ES-I3 (cell line): ENCODE data around the gene BTG4.
A peak's percentile ranks its signal among the peaks of the same experiment; 100 is the strongest.

Source experiments
- H3K36me3 ChIP-seq: 2 replicates; pipeline ENCODE4 v1.6.1; 2013; ENCODE audit warnings: mild to moderate bottlenecking, low read length, control low read depth, moderate library complexity; ENCODE audit not compliant: insufficient read depth
- H3K4me1 ChIP-seq: 2 replicates; pipeline ENCODE4 v1.6.1; 2013; ENCODE audit warnings: mild to moderate bottlenecking, control low read depth, low read length; ENCODE audit not compliant: insufficient read depth
- H3K9ac ChIP-seq: 2 replicates; pipeline ENCODE4 v1.6.1; 2013; ENCODE audit warnings: low read depth, mild to moderate bottlenecking, low read length, moderate library complexity
- H3K9me3 ChIP-seq: 2 replicates; pipeline ENCODE4 v1.6.1; 2013; ENCODE audit warnings: mild to moderate bottlenecking, low read length, moderate library complexity; ENCODE audit not compliant: control insufficient read depth, insufficient read depth

BTG4 gene

DNA sequence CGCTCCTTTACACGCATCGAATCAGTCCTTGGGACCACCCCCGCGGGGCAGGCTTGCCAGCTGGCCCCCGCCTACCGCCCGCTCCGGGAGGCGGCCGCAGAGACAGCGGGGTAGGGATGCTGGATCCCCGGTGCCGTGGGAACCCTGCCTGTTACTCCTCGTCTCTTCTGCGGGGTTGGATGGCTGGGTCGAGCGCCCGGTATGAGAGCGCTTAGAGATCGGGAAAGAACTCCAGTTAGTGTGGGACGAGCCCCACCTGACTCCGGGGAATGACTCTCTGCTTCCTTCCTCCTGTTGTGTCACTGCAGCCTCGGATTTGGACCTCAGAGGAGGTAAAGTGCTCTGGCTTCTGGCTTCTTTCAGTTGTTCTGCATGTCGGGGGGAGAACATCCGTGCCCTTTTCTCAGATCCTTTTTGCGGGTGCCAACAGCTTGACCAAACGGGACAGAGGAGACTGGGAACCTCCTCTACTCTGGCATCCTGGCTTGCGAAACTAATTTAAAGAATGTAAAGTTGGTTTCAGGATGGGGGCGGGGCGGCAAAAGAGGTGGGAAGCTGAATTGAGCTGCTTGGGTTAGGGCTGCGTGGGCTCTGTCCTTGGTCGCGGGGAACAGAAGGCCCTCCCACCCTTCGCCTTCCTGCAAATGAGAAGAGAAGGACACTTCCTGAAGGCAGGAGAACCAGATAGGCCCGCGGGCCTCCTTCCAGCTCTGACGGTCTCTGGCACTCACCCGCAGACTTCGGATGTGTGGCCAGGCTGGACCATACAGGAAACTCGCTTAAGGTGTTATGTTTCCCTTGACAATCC lies 29.3 kb upstream of the BTG4 start:
- Histone ChIP-seq H3K9ac (peak overlapping the region; percentile 68; the same call in 1 of the 2 replicates), H3K4me1 (peaks cover 9% of the 10 kb centered on the region), H3K9me3 (no peaks in the 10 kb centered on the region), H3K36me3 (no peaks in the 10 kb centered on the region)

DNA sequence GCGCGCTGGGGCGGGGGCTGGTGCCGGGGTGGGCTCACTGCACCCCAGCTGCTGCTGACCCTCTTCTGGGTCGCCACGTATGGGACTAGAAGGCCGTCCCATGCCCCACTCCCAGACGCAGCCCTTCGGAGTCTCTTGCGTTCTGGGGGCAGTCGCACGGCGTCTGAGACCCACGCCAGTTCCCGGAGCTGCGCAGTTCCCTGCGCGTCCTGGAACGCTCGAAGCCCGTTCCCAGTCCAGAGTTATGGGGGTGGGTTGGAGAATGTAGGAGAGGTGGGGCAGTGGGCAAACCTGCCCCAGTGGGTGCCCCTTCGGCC lies 28.7 kb upstream of the BTG4 start:
- Histone ChIP-seq H3K36me3 (no peaks in the 10 kb centered on the region), H3K9me3 (no peaks in the 10 kb centered on the region), H3K9ac (peak overlapping the region; percentile 68; the same call in 1 of the 2 replicates), H3K4me1 (peaks cover 9% of the 10 kb centered on the region)

DNA sequence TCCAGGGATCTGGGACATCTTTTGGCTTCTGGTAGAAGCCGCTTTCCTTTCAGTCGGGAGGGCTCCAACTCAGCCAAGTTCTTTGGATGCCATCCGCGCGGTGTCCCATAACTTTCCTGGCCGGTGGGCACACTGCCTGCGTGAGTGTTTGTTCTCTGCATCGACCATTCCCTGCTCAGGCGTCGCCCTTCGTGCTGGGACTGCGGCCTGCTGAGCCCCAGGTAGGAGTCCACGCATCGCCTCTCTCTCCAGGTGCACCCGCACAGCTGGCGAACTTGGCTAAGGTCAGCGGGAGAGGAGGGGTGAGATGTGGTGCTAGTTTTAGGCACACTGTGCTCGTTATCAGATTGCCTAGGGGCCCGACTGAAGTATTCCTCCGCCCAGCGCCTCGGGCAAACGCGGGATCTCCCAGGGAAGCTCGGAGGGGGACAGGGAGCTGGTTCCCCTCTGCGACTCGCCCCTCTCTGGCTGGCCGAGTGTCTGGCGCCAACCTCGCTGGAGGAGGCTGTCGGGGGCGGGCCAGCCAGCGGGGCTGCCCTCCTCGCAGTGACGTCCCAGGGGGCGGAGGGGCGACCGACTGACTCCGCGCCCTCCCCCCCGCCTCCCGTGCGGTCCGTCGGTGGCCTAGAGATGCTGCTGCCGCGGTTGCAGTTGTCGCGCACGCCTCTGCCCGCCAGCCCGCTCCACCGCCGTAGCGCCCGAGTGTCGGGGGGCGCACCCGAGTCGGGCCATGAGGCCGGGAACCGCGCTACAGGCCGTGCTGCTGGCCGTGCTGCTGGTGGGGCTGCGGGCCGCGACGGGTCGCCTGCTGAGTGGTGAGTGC lies 28.1 kb upstream of the BTG4 start, which contains the start of gene LAYN:
LAYN (plus strand) TSS at position 607 of the 823 bp plus-strand sequence; CDS start at position 731, 124 bp downstream.
- peak within 1 kb of the TSS; percentile 68; the same call in 1 of the 2 replicates for H3K9ac ChIP-seq

DNA sequence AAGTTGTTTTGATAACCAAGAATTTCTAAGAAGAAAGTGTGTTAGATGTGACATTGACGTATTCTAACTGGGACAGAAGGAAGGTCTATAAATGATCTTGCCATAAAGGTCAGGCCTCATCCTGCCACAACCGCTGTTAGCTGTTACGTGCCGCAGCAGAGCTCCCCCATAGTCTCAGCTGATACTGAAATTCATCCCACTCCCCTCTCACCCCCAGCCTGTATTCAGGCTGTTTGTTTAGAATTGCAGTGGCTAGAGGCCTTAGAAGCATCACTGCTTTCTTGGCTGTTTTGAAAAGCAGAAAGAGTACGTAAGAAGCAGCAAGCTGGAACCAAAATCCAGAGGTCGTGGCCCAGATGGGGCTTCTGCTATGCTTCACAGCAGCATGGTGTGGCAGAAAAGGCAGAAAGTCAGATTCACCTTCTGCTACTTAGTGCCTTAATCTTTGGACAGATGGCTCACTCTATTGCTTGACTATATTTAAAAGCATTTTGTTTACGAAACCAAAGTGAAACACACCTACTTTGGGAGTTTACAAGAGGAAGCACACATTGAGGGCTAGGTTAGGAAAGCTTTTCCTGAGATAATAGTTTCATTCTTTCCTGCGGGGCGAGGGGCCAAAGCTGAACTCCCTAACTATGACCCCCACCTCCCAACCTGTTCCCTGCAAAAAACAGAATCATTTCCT lies 27.4 kb upstream of the BTG4 start:
- Histone ChIP-seq H3K9ac (peak overlapping the region; percentile 68; the same call in 1 of the 2 replicates), H3K4me1 (peaks cover 9% of the 10 kb centered on the region), H3K36me3 (no peaks in the 10 kb centered on the region), H3K9me3 (no peaks in the 10 kb centered on the region)

More for the DNA sequence above, 28.1 kb upstream of the BTG4 start, which contains the start of gene LAYN:
- H3K9me3 ChIP-seq, result no peaks in the 10 kb centered on the region
- no peaks in the 10 kb centered on the region for H3K36me3 ChIP-seq
- H3K4me1 ChIP-seq, result peaks cover 9% of the 10 kb centered on the region

DNA sequence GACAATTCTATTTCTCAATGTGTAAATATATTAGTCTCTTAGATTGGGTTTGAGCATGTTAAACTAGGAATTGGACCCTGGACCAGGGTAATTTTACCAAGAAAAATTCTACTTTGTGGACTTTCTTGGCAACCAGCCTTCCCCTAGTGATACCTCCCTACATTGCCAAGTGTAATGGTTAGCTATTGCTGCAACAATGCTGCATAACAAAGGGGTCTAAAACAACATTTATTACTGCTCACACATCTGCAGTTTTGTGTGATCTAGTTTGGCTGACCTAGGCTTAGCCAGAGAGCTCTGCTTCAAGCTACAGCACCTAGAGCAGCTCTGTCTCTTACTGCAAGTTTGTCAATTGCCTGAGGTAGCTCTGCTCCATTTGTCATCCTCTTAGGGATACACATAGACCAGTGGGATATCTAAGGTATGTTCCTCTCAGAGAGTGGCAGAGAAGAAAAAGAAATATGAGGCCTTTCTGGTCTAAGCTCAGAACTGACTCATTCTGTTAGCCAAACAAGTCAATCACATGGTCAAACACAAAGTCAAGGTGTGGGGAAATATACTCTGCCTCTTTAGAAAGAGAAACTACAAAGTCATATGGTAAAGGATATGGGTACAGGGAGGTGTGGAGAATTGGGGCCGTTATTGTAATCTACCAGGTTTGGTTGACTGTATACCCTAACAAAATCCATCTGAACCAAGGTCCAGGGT lies 26.4 kb upstream of the BTG4 start:
- Histone ChIP-seq H3K36me3 (no peaks in the 10 kb centered on the region), H3K9ac (no peak overlapping the region), H3K4me1 (peaks cover 9% of the 10 kb centered on the region), H3K9me3 (no peaks in the 10 kb centered on the region)

DNA sequence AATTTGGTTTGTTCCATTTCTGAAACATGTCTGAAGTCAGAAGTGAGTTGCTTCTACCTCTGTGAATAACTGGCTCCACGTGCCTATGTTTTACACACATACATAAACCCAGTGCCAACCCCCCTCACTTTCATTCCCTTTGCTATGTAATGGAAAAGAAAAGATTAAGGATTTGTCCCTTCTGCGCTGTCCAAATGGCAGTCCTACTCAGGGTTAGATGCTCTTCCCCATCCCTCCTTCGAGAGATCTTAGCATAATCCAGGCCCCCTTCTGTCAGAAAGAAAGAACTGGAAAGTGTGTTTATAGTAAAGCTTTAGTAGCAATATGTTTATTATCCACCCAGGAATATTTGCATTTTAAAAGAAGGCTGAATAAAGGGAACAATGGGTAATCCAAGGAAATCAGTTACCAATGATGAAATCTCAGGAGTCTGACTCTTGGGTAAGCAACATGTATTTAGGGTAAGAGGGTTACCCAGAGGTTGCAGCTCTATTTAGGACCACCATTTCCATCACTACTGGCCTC lies 25.2 kb upstream of the BTG4 start:
- Histone ChIP-seq H3K4me1 (peaks cover 9% of the 10 kb centered on the region), H3K36me3 (no peaks in the 10 kb centered on the region), H3K9me3 (no peaks in the 10 kb centered on the region), H3K9ac (no peak overlapping the region)

DNA sequence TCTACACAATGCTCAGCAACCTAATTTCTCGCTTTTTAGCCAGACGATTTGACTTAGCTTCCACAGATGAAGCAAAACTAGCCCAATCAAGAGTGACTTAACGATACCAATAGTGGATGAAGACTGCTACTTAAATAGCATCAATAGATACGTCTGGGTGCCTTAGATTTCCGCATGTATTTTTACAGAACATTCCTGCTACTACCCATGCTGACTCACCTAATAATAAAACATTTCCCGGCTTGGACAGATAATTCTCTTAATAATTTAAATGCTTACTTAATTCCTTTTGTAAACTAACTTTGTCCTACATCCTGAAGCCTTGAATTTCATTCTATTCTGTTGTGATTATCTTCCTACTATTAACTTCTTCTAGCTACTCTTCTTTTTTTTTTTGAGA lies 23.1 kb upstream of the BTG4 start:
- Histone ChIP-seq H3K9ac (no peak overlapping the region), H3K36me3 (no peaks in the 10 kb centered on the region), H3K9me3 (no peaks in the 10 kb centered on the region), H3K4me1 (peaks cover 13% of the 10 kb centered on the region)

DNA sequence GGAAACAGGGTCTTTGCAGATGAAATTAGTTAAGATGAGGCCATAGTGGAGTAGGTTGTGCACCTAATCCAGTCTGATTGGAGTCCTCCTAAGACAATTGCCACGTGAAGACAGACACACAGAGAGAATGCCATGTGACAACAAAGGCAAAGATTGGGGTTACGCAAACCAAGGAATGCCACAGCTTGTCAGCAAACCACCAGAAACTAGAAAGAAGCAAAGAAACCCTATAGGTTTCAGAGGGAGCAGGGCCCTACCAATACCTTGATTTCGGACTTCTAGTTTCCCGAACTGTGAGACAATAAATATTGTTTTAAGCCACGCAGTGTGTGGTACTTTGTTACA lies 20.2 kb upstream of the BTG4 start:
- Histone ChIP-seq H3K4me1 (peaks cover 10% of the 10 kb centered on the region), H3K9ac (no peak overlapping the region), H3K36me3 (no peaks in the 10 kb centered on the region), H3K9me3 (no peaks in the 10 kb centered on the region)

DNA sequence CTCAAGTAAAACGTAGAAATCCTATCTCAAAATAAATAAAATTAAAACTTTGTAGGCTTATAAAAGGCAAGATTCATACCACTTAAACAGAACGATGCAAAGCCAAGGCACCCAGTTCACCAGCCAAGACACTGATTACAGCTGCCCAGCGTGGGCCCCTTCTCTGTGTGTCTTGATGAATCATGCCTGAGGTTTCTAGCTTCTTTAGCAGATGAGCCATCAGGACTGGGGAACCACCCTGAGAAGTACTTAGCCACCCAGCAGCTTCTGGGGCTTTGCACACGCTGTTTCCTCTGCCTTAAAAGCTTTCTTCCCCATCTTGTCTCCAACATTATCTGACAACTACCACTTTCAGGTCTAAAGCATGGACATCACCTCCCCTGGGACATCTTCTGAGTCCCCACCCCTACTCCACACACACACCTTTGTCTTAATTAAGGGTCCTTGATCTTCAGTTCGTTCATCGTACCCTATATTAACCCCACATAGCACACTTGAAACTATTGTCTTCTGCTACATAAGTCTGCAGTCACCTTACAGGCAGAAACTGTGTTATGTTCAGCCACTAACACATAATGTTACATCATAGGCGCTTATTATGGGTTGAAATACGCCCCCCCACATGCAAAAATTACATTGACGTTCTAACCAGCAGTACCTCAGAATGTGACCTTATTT lies 19.6 kb upstream of the BTG4 start:
- no peak overlapping the region for H3K9ac ChIP-seq
- no peaks in the 10 kb centered on the region for H3K9me3 ChIP-seq
- H3K4me1 ChIP-seq, result peaks cover 10% of the 10 kb centered on the region
- no peaks in the 10 kb centered on the region for H3K36me3 ChIP-seq

DNA sequence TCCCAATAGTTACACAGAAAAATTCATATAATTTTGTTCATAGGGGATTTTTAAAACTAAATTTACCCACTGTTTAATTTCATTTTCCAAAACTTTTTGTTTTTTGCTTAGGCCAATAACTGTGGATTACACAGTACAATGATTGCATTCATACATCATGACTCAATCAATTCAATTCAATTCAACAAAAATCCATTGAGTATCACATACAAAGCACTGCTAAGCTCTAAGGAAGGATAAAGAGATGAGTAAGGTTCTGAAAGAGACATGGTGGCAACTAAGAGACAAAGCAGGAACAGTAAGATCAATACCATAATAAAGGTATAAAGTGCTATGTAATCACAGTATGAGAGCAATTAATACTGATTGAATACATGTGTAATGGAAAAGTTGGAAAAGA lies 18.9 kb upstream of the BTG4 start:
- H3K4me1 ChIP-seq, result peaks cover 10% of the 10 kb centered on the region
- no peak overlapping the region for H3K9ac ChIP-seq
- H3K9me3 ChIP-seq, result no peaks in the 10 kb centered on the region
- H3K36me3 ChIP-seq, result no peaks in the 10 kb centered on the region

DNA sequence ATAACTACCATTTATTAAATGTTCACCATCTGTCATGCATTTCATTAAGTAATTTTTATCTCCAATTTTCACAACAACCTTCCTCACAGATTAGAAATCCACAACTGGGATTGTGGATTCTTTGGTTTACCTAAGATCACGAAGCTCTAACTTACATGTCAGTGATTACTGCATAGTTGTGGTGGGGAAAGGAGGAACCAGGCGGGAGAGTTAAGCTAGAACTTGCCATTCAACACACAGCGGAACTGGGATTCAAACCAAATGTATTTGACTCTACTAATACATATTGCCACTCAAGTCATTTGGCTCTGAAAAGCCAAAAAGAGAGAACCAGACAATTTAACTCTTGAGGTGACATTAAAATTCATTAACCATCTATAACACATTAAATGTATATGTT lies 17.9 kb upstream of the BTG4 start:
- H3K4me1 ChIP-seq, result peaks cover 10% of the 10 kb centered on the region
- no peaks in the 10 kb centered on the region for H3K9me3 ChIP-seq
- no peak overlapping the region for H3K9ac ChIP-seq
- H3K36me3 ChIP-seq, result no peaks in the 10 kb centered on the region

DNA sequence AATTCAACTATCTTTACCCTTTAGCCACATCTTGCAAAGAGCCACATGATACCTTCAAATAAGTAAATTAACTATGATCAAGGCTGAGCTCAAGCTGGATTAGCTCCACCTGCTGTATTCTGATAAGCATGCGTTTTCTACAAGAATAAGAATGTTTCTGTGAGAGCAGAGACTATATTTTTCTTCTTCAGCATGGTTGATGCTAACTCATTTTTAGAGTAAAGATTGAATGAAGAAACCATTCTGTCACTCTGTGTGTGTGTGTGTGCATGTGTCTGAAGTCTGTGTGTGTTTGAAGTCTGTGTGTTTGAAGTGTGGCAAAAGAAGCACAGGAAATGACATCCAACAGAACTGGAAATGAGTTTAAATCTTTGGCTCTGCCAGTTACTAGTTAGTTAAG lies 16.4 kb upstream of the BTG4 start:
- Histone ChIP-seq H3K9me3 (no peaks in the 10 kb centered on the region), H3K9ac (no peak overlapping the region), H3K4me1 (peaks cover 10% of the 10 kb centered on the region), H3K36me3 (no peaks in the 10 kb centered on the region)

DNA sequence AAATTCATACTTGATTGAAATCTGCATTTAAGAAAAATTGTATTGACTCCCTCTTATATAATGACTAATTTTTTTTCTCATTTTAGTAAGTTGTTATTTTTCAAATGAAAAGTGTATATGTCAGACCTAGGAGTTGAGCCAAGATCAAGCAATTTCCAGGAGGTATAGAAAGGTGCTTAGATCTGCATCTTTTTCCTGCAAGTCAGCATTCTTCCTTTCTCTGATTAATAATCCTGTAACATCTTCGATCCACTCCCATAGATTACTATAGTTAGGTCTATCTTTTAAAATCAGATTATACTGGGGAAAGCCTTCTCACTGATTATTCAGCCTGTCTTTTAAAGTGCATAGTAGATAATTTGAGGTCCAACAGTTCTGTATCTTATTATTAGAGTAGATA lies 15.1 kb upstream of the BTG4 start:
- Histone ChIP-seq H3K9ac (no peak overlapping the region), H3K9me3 (no peaks in the 10 kb centered on the region), H3K4me1 (peaks cover 10% of the 10 kb centered on the region), H3K36me3 (no peaks in the 10 kb centered on the region)
